Tibial artery (tissue), 4 donors: ENCODE data around the gene PLXNB3.
"Not testable (repeated sequence)": the region's sequence is repeated elsewhere in the genome, so short reads cannot be mapped to it uniquely, and the experiment has no call there.

Experiments used
- DNase-seq, 2 donors: peaks; one replicate each; pipeline ENCODE4 v3.0.0-alpha.2; 2019
- H3K27ac ChIP-seq, 2 donors: fragments of 200-600 bp; sonication (generic) in 1 of 2; 1 replicate in 1 of 2; 2 replicates in 1 of 2; pipeline ENCODE4 v1.5.1; 2018 to 2019; ENCODE audit warnings: mild to moderate bottlenecking in 1 of 2
- H3K27me3 ChIP-seq, 2 donors: fragments of 200-600 bp; sonication (generic) in 1 of 2; one replicate each; pipeline versions ENCODE4 v1.5.1 to v1.6.0; 2016 to 2019
- H3K36me3 ChIP-seq, 3 donors: fragments of 200-600 bp; sonication (generic) in 2 of 3; one replicate each; pipeline ENCODE4 v1.5.1; 2016 to 2019; ENCODE audit warnings: mild to moderate bottlenecking in 2 of 3
- H3K4me1 ChIP-seq, 4 donors: fragments of 200-600 bp; sonication (generic) in 2 of 4; 1 replicate in 3 of 4; 2 replicates in 1 of 4; pipeline ENCODE4 v1.5.1; 2016 to 2019
- H3K4me3 ChIP-seq, 2 donors: fragments of 200-600 bp; sonication (generic) in 1 of 2; 1 replicate in 1 of 2; 2 replicates in 1 of 2; pipeline ENCODE4 v1.5.1; 2018 to 2019; ENCODE audit warnings: mild to moderate bottlenecking in 2 of 2
- H3K9me3 ChIP-seq, 3 donors: fragments of 200-600 bp; sonication (generic) in 1 of 3; one replicate each; pipeline ENCODE4 v1.5.1; 2016 to 2019
- CTCF ChIP-seq, 2 experiments: fragments of 200-600 bp in 1 of 2; fragments of 450-650 bp in 1 of 2; IDR thresholded peaks; one replicate each; pipeline ENCODE4 v1.5.1; 2017 to 2019; ENCODE audit warnings: antibody characterized with exemption in 2 of 2, mild to moderate bottlenecking in 1 of 2, moderate library complexity in 1 of 2
- intact Hi-C: fragments of 100-400 bp; cut with DNase I; formaldehyde crosslinking; loops from one replicate; pipeline ENCODE4 v1.15.0; 2023; ENCODE audit warnings: low total_unique reads

The PLXNB3 gene

GRCh38 chrX:153814591-153815315 is 50.7 kb downstream of the PLXNB3 start:
- H3K27me3 ChIP-seq: no peaks in the 10 kb centered on the region

GRCh38 chrX:153816831-153817690 is 53.0 kb downstream of the PLXNB3 start:
- Histone ChIP-seq H3K27ac (no peak overlapping the region), H3K4me1 (peaks cover 0 to 7% (median 2%) of the 10 kb centered on the region in 4 donors), H3K36me3 (no peaks in the 10 kb centered on the region), H3K4me3 (no peak overlapping the region), H3K9me3 (no peaks in the 10 kb centered on the region), H3K27me3 (no peaks in the 10 kb centered on the region)
- DNase-seq: no peak
- TF ChIP-seq CTCF (IDR thresholded peaks at IDR 0.05): no peak
- intact Hi-C loops: no loop called here

More at GRCh38 chrX:153814591-153815315, 50.7 kb downstream of the PLXNB3 start:
- Histone ChIP-seq H3K36me3 (no peaks in the 10 kb centered on the region), H3K4me3 (no peak overlapping the region), H3K4me1 (peaks cover 0 to 6% (median 2%) of the 10 kb centered on the region in 4 donors), H3K27ac (no peak overlapping the region), H3K9me3 (peaks cover 0 to 6% (median 0%) of the 10 kb centered on the region in 3 donors)
- DNase-seq: peak in 1 of 2 donors; percentile 10
- TF ChIP-seq CTCF (IDR thresholded peaks at IDR 0.05): no peak
- intact Hi-C loops: no loop called here

GRCh38 chrX:153818064-153818463 is 54.0 kb downstream of the PLXNB3 start:
- H3K9me3 ChIP-seq, H3K4me3 ChIP-seq, H3K27ac ChIP-seq, DNase-seq, intact Hi-C loops, H3K27me3 ChIP-seq, H3K36me3 ChIP-seq, H3K4me1 ChIP-seq: not testable (repeated sequence)

GRCh38 chrX:153818571-153819383 is 54.7 kb downstream of the PLXNB3 start:
- H3K4me3 ChIP-seq: peak overlapping the region; percentile 47 to 57
- TF ChIP-seq CTCF (IDR thresholded peaks at IDR 0.05): no peak
- H3K27ac ChIP-seq: peak overlapping the region; percentile 22 to 43
- H3K27me3 ChIP-seq: no peaks in the 10 kb centered on the region
- no peak for DNase-seq
- no peaks in the 10 kb centered on the region for H3K9me3 ChIP-seq
- intact Hi-C loops: no loop called here
- no peaks in the 10 kb centered on the region for H3K36me3 ChIP-seq
- peaks cover 0 to 7% (median 2%) of the 10 kb centered on the region in 4 donors for H3K4me1 ChIP-seq

GRCh38 chrX:153819384-153820040 is 55.5 kb downstream of the PLXNB3 start:
- no peak for TF ChIP-seq CTCF (IDR thresholded peaks at IDR 0.05)
- peaks cover 0 to 7% (median 2%) of the 10 kb centered on the region in 4 donors for H3K4me1 ChIP-seq
- H3K4me3 ChIP-seq: peak overlapping the region; percentile 47 to 57
- no peaks in the 10 kb centered on the region for H3K36me3 ChIP-seq
- DNase-seq: no peak
- H3K27me3 ChIP-seq: no peaks in the 10 kb centered on the region
- H3K9me3 ChIP-seq: no peaks in the 10 kb centered on the region
- peak overlapping the region; percentile 22 to 43 for H3K27ac ChIP-seq
- intact Hi-C loops: no loop called here
